Stimulated activated CD4-positive, alpha-beta T cell treated with anti-CD3 and anti-CD28 coated beads, Interleukin-1b, Interleukin-23, amount 100 ng/mL, for 24 hours (primary cell): Measurements from ENCODE around the gene ERP29.
"Not testable (repeated sequence)": the region's sequence is repeated elsewhere in the genome, so short reads cannot be mapped to it uniquely, and the experiment has no call there.

Experiments
- DNase-seq, 4 experiments: peaks; one replicate each; pipeline ENCODE4 v3.0.0-alpha.2; 2020; ENCODE audit warnings: low read depth in 4 of 4, low spot score in 1 of 4

Gene ERP29

DNA sequence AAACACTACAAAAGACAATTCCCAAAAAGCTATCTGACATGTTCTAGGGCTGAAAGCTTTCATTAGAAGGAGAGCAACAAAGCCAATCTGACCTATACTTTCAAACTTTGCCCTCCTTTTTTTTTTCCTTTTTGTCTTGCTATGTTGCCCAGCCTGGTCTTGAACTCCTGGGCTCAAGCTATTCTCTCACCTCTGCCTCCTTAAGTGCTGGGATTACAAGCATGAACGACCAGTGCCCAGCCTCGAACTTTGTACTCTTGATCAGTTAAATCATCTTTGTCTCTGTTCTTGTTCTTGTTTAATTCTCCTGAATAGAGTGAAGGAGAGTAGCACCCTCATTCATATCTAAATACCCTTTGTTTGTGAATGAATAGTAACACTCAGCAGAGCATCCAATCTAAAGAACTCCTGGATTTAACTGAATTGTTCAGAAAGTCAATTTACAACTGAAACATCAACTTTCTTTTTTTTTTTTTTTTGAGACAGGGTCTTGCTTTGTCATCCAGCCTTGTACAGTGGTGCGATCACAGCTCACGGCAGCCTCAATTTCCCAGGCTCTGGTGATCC is 22.1 kb downstream of the ERP29 start:
- DNase-seq = no peak

DNA sequence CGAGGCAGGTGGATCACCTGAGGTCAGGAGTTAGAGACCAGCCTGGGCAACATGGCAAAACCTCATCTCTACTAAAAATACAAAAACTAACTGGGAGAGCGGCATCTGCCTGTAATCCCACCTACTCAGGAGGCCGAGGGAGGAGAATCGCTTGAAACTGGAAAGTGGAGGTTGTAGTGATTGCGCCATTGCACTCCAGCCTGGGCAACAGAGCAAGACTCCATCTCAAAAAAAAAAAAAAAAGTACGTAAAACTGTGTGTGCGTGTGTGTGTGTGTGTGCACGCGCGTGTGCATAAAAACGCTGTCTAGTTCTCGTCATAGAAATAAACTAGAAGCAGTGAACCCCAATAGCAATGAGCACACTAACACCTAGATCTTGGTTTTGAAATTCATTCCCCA is 23.4 kb downstream of the ERP29 start:
- DNase-seq = not testable (repeated sequence)

DNA sequence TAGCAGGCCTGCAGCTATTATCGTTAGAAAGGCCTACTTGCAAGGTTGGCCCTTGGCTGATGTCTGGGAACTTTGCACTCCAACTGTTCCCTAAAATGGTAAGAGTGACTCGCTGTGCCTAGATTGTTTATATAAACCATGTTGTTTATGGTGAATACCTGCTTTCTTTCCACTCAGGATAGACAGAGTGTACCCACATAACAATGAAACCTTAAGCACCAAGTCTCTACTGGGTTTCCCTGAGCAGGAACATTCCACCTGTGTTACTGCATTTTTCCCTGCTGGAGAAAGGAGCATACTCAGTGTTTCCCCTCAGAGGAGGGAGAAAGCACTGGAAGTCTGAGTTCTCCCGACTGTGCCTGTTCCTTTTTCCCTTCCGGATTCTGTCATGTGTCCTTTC is 32.8 kb downstream of the ERP29 start:
- DNase-seq = no peak

DNA sequence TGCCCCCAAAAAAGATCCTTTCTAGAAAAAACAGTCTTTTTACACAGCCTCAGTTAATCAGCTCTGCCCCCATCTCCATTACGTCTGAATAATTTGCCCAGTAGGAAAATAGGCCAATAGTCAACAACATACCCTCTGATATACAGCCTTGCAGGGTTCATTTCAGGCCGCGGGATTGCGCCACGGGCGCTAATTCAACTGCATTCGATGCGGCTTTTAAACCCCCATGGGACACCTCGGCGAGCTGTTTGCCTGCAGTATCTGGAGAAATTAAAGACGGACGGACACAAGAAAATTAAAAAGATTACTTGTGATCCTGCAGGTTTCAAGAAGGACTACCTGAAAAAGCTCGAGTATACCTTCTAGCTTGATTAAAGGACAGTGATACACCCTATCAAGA is 36.1 kb downstream of the ERP29 start:
- DNase-seq = no peak

DNA sequence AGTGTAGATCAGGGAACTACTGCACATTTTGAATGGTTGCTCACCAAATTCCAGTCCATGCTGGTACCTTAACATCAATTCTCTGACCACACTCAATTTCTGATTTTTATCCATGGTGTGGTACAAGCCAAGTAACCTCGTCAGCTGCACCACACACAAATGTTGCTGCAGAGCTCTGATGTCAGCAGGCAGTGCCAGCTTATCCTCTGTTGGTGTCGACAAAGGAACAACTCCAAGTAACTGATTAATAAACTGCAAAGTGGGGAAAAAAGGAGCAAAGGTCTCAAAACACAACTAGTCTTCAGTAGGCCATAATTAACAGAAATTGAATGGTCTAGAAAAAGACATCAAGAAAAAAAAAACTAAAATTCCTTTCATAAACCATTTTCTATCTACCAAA is 47.9 kb downstream of the ERP29 start:
- DNase-seq = no peak

DNA sequence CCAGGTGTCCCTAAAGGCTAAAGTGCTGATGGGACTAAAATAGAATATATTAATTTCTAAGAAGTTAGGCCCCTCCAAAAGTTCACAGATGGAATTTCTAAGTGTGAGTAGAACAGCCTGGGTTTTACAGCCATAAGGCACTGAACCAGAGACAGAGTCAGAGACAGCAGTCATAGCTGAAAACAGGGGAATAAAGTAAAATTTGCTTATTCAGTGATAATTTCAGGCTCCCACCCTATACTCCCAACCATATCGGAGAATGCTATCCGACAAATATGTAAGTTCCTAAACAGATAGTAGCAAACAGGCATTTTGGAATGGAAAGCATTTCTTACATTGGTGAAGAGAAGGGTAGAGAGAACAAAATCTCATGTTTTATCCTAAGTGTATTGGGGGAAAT is 50.0 kb downstream of the ERP29 start:
- DNase-seq = no peak

DNA sequence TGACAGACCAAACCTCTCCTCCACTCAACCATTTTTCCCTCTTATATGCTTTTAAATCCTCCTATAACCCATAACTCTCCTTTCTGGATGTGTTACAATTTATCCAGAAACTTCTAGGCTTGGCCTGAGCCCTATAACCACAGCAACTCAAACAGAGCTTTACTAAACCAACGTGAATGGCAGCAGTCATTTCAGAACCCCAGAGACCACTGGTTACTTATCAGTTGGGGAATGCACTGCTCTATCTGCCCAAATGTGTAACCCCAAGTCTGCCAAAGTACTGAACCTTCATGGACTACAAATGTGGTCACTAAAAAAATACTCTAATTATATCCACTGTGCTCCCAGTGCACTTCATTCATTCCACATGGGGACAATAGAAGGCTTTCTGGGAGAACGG is 53.3 kb downstream of the ERP29 start:
- no peak for DNase-seq
